ENCODE results near the gene CASKIN1. TPM values are rescaled to one million over a fixed set of nuclear protein-coding genes. Genes with fewer than 3 reads are reported as not detected.

The CASKIN1 gene
- total and polyA plus RNA-seq, 2 of the 8 experiments (the other 6 are each of a cell fraction or from before 2014, with no cell fraction given), result 1.2 to 6.4 TPM

DNA sequence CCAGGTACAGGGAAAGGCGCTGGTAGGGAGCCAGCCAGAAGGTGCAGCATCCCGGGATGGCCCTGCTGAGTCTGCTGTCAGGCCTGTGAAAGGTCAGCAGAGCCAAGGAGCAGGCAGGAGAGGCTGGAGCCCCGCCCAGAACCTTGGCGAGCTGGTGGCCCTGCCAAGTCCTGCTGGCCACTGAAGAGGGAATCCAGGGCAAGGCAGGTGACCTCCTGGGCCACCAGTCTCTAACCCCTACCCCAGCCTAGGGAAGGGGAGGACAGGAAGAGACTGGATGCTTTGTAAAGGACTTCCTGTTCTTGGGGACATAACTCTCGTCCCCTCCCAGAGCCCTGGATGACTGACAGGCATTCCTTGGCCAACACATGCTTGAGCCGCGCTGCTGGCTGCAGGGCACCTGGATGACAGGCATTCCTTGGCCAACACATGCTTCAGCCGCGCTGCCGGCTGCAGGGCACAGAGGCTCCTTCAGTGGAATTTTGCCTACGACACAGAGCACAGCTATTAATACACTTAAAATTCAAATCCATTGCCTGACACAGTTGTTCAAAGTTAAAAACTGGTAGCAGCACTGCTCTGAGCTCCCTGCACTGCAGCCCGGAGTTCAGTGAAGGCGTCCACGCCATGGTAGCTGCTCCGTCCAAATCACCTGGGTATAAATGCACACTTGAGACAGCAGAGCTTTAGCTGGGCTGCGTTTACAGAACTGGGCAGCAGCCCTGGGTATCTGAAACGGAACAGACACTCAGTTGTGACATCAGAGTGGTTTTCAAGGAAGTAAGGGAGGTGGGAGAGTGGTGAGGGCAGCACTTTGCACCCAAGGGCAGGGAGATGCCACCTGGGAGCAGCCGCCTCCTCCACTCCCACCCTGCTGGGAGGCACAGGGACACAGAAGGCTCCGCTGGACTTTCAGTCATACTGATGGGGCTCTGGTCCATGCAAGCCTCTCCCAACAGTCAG lies 16.2 kb upstream of the CASKIN1 start:
- peaks cover 9% of the 10 kb centered on the region for H3K23me2 ChIP-seq (ENCODE audit: low read depth, low read length)
- no peak overlapping the region for H2BK5ac ChIP-seq (ENCODE audit: low read depth, low read length)
- FAIRE-seq (no peak), DNase-seq (ENCODE audit: low read depth in 1 of 2, low spot score in 2 of 2) (no peak)
- CTCF ChIA-PET (ENCODE audit: partially characterized antibody), result interaction anchor here (0.9 to 1.2 kb wide), 2 partner anchors 17 to 44 kb away, joined by 3 to 6 read pairs; no protein-coding TSS in a partner anchor
- H3K79me1 ChIP-seq (ENCODE audit: low read depth, low read length), result peaks cover 4% of the 10 kb centered on the region
- TF ChIP-seq SIN3A (conservative IDR thresholded peaks at IDR 0.05 in 1 of 2, IDR thresholded peaks at IDR 0.05 in 1 of 2; ENCODE audit: low read depth in 1 of 2, low read length in 2 of 2) (no peak), POLR2A (IDR thresholded peaks at IDR 0.05; ENCODE audit: control extremely low read depth in 1 of 2, low read depth in 2 of 2, low read length in 2 of 2) (peak in 1 of 2 experiments; percentile 24; a peak in 1 of 3 replicates)
- POLR2A ChIA-PET (ENCODE audit: partially characterized antibody), result interaction anchor here (0.6 to 15.1 kb wide), 12 partner anchors 9 to 219 kb away, joined by 3 to 156 read pairs (median 3); partner anchors contain the start of genes CASKIN1, E4F1 and TRAF7
- H3K9me3 ChIP-seq (ENCODE audit: insufficient read depth in 2 of 2, low read depth in 1 of 2, low read length in 1 of 2), result no peaks in the 10 kb centered on the region
- no peak overlapping the region for H2AK5ac ChIP-seq (ENCODE audit: low read depth, low read length)
- H3K27ac ChIP-seq (ENCODE audit: low read depth, low read length), result no peak overlapping the region
- H3K9ac ChIP-seq (replicated peaks in 1 of 4; ENCODE audit: extremely low read depth in 1 of 4, low read depth in 3 of 4, low read length in 3 of 4), result peak overlapping the region in 1 of 4 experiments; percentile 63; a peak in 2 of 7 replicates
- no peak overlapping the region for H3K18ac ChIP-seq (ENCODE audit: extremely low read depth, low read length)
- H4K8ac ChIP-seq (ENCODE audit: extremely low read depth, insufficient read depth, low read length), result peak overlapping the region; percentile 5; the same call in 1 of the 2 replicates
- no peak overlapping the region for H4K5ac ChIP-seq (ENCODE audit: insufficient read length, low read depth, low read length)
- H3K23ac ChIP-seq (ENCODE audit: insufficient read length), result no peak overlapping the region
- H3K36me3 ChIP-seq (ENCODE audit: control insufficient read depth in 2 of 4, insufficient read depth in 4 of 4, low read length in 3 of 4), result peaks cover 7 to 33% (median 15%) of the 10 kb centered on the region in 4 experiments; a peak in 6 of 8 replicates
- 92% methylated on average over 19 of the region's 19 CpGs; no CpG with 5 or more reads in 1 of the 2 experiments for WGBS, 2 experiments (ENCODE audit: extremely low coverage in 1 of 2, insufficient coverage in 1 of 2, insufficient read length in 1 of 2, insufficient replicate concordance in 2 of 2, low coverage in 1 of 2, low lambda C conversion rate in 2 of 2, missing lambda C conversion rate in 1 of 2)
- H3K4me1 ChIP-seq (replicated peaks in 1 of 4; ENCODE audit: control insufficient read depth in 3 of 4, insufficient read depth in 4 of 4, low read length in 3 of 4), result peaks cover 0 to 17% (median 5%) of the 10 kb centered on the region in 4 experiments; a peak in 5 of 7 replicates
- no peak overlapping the region for H3K56ac ChIP-seq (replicated peaks; ENCODE audit: insufficient read length, low read depth, low read length)
- peaks cover 3 to 18% of the 10 kb centered on the region in 2 experiments; a peak in 3 of 4 replicates for H3K79me2 ChIP-seq (ENCODE audit: control insufficient read depth in 1 of 2, insufficient read depth in 2 of 2, low read length in 2 of 2)
- H3K14ac ChIP-seq (ENCODE audit: insufficient read length), result no peak overlapping the region
- no peak overlapping the region for H3K4ac ChIP-seq (replicated peaks; ENCODE audit: insufficient read length, low read depth, low read length)
- H2BK15ac ChIP-seq (ENCODE audit: low read length), result no peak overlapping the region
- no peaks in the 10 kb centered on the region for H3K27me3 ChIP-seq (replicated peaks in 1 of 4; ENCODE audit: control insufficient read depth in 3 of 4, extremely low read depth in 1 of 4, insufficient read depth in 3 of 4, low read length in 3 of 4)
- no peak overlapping the region for H2BK120ac ChIP-seq (replicated peaks; ENCODE audit: low read depth, low read length)
- no peak overlapping the region for H2BK20ac ChIP-seq (ENCODE audit: low read length)
- no peak overlapping the region for H2AFZ ChIP-seq (ENCODE audit: low read length)
- H4K20me1 ChIP-seq (replicated peaks in 1 of 2; ENCODE audit: control insufficient read depth in 1 of 2, insufficient read depth in 2 of 2, low read length in 2 of 2), result peaks cover 8 to 40% of the 10 kb centered on the region in 2 experiments
- no peak overlapping the region for H2BK12ac ChIP-seq (ENCODE audit: low read depth, low read length)
- peak overlapping the region; percentile 74 to 92 (median 78); a peak in 5 of 8 replicates for H3K4me3 ChIP-seq (ENCODE audit: extremely low read depth in 1 of 4, insufficient read depth in 2 of 4, low read depth in 3 of 4, low read length in 4 of 4)
- peak overlapping the region; percentile 80 to 84; a peak in 3 of 4 replicates for H3K4me2 ChIP-seq (ENCODE audit: insufficient read depth in 1 of 2, low read depth in 2 of 2, low read length in 2 of 2)
- no peak overlapping the region for H4K91ac ChIP-seq (replicated peaks; ENCODE audit: insufficient read length, low read length)

Data from H1 (cell line).